ENCODE data around the gene C1orf159.

The C1orf159 gene

DNA sequence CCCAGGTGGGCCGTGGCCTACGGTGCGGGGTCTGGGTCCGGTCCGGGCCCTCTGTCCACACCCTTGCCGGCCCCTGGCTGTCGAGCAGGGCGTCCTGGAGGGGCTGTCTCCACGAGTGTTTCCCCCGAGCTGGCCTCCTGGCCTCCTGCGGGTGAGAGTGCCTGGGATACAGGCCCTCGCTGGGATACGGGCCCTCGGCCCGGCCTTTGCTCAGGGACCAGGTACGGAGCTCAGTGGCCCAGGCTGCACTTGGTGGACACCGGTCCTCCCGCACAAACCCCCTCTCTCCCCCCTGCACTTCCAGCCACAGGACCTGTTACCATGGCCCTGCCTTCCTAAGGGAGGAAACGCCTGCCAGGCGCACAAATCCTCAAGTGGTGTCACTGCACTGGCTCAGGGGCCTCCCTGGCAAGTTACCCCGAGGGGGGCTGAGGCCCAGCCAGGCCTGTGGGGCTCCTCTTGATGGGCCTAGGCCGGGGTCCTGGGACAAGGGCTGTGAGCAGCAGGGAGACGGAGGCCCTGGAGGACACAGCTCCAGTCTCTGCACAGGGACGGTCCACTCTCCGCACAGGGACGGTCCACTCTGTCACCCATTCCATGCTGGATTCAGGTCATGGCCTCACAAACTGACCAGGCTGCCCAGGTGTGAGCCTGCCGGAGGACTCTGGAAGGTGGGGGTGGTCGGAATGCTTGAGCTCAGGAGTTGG is 23.6 kb downstream of the C1orf159 start:
- DNase-seq (ENCODE audit: low spot score) = peak; percentile 31

DNA sequence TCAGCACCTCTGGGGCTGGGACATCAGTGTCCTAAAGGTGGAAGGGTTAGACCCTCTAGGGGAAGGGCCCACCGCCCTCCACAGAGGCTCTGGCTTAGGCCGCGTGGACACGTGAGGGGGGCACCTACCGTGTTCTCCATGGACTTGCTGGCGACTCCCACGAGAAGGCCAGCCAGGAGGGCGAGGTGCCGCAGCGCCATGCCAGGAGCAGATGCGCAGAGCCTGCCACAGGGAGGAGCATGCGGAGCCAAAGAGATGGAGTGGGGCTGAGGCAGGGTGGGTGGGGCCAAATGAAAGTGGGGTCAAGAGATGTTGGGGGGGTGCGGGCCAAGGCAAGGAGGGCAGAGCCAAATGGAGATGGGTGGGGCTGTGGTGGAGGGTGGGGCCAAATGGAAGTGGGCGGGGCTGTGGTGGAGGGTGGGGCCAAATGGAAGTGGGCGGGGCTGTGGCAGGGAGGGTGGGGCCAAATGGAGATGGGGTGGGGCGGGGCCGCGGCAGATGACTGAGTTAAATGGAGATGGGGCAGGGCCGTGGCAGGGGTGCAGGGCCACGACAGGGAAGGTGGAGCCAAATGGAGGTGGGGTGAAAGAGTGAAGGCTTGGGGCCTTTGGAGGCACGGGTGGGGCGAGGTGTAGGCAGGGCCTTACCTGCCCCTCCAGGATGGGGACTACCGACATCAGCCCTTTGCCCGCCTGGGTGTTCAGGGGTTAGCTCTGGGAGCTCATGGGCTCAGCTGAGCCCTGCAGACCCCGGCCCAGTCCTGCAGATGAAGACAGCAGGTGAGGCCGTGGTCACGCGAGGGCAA is 24.3 kb downstream of the C1orf159 start:
- peak; percentile 39 for DNase-seq (ENCODE audit: low spot score)

DNA sequence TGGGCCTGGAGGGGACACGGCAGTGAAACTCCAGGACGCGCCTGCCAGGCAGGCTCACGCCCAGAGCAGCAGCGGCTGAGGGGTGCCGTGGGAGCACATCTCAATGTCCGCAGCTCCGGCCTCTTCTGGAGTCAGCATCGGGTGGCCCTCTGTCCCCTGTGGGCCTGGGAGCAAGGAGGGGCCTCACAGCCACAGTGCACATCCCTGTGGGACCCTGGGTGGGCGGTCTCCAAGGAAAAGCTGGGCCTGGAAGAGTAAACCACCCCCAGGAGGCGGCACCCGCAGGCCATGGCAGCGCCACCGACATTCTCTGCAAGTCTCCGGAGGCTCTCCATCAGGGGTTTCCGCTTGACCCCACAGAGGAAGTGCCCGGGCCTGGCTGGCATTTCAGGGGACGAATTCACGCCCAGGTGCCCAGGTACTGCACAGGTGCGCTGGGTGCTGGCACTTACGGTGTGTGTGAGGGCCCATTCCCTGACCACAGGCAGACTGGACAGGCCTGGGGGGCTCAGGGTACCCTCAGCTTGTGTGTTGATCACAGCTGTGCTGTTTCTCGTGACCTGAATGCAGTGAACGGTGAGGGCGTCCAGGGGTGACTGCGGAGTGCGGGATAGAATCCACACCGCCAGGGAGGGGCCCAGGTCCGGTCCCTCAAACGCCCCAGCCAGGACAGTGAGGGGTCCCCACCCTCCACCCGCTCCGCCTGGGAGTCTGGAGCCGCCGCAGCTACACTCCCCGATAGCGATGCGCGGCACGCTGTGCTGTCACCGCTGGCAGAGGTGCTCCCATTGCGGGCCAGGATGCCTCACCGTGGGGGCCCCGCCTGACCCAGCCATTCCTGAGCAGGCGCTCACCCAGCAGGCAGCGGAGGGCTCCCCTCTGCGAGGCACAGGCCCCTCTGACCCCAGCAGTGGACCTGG is 25.2 kb downstream of the C1orf159 start:
- DNase-seq (ENCODE audit: low spot score) = peak; percentile 43

- DNase-seq (ENCODE audit: low spot score) = peak; percentile 42
Measured at GRCh38 chr1:1089731-1090423, 26.0 kb downstream of the C1orf159 start.

GRCh38 chr1:1088801-1089680 is 26.8 kb downstream of the C1orf159 start:
- peak; percentile 35 for DNase-seq (ENCODE audit: low spot score)

DNA sequence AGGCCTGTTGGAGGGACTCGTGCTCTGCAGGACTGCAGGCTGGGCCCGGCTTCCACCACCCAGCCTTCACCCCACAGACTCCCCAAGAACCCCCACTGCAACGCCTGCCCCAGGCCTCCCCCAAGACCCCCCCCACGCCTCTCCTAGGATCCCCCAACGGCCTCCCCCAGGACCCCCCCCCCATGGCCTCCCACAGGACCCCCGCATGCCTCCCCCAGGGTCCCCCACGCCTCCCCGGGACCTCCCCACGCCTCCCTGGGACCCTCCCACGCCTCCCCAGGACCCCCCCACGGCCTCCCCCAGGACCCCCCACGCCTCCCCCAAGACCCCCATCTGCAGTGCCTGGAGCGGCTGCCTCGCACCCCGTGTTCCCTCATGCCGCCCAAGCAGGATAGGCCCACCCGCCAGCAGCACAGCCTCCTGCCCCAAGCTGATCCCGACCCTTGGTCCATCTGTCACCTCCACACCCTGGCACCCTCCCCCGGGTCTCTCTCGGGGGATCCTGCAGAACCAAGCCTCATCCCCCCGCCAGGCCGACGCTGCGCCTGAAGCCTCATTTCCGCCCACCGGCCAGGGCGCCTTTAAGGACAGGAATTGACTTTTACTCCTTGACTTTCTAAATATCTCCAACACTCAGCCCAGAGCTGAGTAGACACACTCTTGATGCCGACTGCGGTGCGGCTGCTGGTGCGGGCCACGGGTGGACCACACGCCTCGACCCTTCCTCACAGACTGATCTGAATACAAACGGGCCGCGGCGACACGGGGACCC is 27.7 kb downstream of the C1orf159 start:
- DNase-seq (ENCODE audit: low spot score) = peak; percentile 36

- peak; percentile 24 for DNase-seq (ENCODE audit: low spot score)
Measured at GRCh38 chr1:1087351-1088028, 28.4 kb downstream of the C1orf159 start.

DNA sequence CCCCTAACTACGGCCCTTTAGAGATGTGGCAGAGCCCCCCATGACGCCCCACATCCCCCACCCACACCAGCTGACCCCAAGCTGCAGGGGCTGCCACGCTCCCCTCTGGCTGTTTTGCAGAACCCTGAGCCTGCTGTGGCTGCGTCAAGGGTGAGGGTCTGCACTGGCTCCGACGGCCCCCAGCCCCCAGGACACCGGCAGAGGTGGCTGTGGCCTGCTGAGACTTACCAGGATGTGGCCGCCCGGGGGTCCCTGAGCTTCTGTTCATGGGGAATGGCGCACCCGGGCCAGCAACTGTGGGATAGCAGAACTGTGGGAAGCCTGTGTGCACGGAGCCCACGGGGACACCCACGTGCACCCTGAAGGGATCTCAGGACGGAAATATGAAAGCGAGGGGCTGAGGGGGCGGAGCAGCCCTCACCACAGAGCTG is 29.0 kb downstream of the C1orf159 start:
- peak; percentile 27 for DNase-seq (ENCODE audit: low spot score)

DNA sequence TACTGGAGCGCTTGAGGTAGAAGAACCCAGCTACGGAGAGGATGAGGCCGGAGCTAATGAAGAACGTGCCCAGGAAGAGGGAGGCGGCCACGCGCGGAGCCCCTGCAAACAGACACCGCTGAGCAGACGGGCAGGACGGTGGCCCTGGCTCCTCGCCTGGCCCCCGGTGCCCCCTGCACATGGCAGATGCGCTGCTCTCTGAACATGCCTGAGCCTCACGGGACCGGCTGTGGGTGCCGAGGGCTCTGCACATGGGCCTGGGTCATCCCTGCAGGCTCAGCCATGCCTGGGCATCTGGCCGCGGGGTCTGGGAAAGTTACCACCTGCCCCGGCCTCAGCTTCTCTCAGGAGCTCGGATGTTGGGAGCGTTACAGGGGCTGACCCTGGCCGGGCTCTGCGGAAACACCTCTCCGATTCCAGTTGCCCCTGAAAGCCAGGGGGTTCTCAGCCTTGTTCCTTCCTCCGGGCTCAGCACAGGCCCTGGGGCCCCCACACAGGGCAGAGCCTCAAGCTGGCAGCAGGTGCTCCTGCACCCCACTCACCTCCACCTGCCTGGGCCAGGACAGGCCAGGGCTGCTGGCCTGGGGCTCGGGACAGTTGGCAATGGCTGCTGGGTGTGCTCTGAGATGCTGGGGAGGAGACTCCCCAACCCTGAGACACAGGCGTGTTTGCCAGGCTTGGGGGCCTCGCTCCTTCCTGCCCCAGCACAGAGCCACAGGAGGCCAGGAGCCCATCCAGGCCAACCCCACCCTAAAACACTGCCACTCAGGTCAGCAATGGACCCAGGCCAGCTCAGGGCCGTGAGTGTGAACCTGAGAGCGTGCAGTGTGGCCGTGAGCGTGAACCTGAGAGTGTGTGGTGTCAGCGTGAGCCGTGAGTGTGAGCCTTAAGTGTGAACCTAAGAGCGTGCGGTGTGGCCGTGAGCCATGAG is 29.7 kb downstream of the C1orf159 start:
- peak; percentile 23 for DNase-seq (ENCODE audit: low spot score)

DNA sequence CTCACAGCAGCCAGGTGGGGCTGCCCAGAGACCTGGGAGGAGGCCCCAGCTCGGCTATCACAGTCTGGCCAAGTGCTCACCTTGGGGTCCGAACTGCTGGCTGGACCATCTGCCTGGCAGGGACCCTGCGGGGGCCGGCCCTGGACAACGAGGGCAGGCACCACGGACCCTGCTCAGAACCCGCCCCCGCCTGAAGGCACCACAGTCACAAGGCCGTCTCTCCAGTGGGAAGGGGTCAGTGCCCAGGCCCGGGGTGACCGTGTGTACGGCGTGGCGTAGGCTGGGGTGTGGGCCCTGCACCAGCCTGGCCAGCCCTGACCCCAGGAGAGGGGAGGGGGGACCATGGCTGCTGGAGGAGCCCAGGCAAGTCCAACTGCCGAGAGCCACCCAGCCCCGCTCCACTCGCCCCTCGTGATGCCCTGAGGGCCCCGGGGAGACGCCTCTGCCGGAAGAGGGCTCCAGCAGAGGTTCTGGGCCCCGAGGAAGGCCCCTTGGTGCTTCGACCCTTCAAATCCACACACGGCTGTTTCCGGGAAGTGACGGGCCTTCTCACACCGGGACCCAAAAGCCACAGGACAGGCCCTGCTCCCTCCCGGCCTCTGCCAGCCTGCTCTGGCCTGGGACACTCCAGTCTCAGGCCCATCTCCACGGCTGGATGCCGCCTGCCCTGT is 30.6 kb downstream of the C1orf159 start:
- DNase-seq (ENCODE audit: low spot score) = peak; percentile 44

DNA sequence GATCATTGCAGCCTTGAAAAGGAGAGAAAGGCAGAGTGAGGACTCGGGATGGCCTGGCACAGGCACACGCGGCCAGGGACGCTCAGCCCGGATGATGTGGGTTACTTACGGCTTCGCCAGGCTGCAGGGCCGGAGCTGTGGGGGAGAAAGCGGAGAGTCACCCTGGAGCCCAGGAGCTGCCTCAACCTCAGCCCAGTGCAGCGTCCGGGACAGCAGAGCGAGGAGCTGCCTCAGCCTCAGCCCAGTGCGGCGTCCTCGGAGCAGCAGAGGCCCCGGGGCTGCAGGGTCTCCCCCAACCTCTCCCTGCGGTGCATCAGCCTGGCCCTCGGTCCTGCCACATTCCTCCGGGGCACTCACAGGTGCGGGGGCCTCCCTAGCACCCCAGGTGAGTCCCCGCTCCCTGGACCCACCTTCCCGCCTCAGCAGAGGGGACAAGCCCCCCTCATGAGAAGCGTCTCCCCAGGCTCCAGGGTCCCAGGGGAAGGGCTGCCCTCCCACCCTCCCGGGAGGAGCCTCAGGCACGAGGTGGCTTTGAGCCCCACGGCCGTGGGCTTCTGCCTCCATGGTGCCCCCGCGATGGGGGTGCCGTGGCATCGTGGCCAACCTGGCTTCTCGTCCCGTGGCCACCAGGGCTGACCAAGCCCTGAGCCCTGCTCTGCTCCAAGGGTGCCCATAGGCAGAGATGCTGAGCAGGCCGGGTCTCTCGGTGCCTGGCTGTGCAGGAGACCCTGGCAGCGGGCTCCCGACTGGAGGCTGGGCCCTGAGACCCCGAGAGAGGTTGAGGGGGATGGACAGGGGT is 31.3 kb downstream of the C1orf159 start:
- peak; percentile 41 for DNase-seq (ENCODE audit: low spot score)

GRCh38 chr1:1083416-1084371 is 32.2 kb downstream of the C1orf159 start:
- peak; percentile 45 for DNase-seq (ENCODE audit: low spot score)

DNA sequence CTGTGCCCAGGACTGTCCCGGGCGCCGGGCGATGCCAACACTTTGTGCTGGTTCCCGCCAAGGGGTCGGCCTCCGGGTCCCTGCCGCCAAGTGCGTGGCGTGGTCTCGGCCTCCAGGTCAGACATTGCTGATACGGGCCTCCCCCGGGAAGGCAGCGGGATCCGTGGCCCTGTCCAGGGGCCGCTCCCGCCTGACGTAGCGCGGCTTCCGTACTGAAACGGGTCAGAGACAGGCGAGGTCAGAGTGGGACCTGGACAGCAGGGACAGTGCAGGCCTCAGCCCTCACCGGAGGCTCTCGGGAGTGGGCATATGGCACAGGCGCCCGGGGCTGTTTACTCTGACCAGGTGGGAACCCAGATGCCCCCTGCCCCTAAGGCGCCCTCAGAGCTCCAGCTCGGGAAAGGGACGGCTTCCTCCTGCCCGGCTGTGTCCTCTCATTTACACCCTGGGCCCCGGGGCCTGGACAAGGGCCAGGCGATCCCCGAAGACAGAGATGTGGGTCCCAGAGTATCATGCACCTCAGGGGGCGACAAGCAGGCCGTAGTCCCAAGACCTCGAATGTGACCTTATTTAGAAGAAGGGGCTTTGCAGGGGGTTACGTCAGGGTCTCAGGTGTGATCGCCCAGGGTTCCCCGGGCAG is 33.0 kb downstream of the C1orf159 start:
- peak; percentile 44 for DNase-seq (ENCODE audit: low spot score)

DNA sequence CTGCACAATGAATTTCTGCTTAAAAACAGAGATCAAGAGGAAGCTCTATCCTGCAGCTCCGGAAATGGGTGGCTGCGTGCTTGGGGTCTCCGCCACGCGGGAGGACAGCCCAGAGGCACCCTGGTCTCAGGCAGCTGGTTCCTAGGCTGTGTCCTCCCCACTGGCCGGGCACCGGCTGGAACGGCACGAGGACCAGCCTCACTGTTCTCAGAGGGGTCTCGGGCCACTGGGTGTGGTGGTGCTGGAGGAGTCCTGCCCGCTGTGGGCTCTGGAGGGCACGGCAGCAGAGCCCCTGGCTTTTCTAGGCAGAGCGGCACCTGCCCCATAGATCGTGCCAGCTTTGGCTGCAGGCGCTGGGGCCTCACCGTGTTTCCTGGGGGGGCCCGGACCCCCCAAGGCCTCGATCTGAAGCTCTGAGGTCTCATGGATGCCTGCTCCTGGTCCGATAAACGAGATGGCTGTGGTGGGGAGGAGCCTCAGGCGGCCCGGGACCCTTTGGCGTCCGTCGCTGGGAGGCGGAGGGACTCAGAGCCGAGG is 33.6 kb downstream of the C1orf159 start:
- DNase-seq (ENCODE audit: low spot score) = peak; percentile 46

Measured in ecto neural progenitor cell (in vitro differentiated cells).